Fibroblast of skin of left quadriceps (primary cell): ENCODE data around the gene POLR1H.

Source experiments
- DNase-seq, 2 experiments: peaks; one replicate each; pipeline ENCODE4 v3.0.0-alpha.2; 2013; ENCODE audit warnings: low read depth in 2 of 2

Gene POLR1H

DNA sequence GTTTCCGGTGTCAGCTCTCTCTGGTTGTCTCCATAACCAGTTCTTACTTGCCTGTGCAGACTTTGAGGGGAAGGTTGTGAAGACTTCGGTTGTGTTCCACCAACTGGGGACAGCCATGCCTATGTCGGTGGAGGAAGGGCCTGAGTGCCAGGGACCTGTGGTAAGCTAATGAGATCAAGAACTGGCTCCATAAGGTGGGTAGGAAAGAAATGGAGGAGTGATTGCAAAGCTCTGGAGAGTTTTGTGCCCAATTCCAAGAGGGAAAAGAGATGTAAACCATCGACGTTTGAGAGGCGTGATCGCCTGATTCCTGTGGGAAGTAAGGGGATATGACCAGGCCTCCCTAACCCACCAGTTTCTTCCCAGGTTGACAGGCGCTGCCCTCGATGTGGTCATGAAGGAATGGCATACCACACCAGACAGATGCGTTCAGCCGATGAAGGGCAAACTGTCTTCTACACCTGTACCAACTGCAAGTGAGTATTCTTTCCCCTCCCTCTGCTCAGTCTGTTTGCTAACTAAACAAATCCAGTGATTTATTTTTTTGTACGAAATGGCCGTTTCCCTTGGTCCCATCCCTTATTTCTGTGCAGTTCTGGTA is 893 bp downstream of the POLR1H start:
- no peak for DNase-seq

DNA sequence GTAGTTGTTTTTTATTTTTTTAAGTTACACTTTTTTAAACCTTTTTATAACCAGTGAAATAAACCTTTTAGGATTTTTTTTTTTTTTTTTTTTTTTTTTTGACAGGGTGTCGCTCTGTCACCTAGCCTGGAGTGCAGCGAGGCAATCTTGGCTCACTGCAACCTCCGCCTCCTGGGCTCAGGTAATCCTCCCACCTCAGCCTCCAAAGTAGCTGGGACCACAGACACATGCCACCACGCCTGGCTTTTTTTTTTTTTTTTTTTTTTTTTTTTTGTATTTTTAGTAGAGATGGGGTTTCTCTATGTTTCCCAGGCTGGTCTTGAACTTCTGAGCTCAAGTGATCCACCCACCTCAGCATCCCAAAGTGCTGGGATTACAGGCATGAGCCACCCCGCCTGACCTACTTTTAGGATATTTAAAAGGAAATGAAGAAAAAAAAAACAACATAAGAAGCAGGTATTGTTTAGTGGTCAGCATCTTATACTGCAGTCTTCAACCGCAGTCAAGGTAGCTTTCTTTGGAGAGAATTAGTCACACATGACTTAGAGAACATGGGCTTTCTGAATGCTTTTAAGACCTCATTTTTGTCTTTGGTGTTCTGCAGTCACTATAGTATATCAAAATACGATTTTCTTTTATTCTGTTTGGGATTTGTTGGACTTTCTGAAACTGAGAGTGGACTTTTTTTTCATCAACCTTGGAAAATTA is 1.6 kb downstream of the POLR1H start:
- no peak for DNase-seq

DNA sequence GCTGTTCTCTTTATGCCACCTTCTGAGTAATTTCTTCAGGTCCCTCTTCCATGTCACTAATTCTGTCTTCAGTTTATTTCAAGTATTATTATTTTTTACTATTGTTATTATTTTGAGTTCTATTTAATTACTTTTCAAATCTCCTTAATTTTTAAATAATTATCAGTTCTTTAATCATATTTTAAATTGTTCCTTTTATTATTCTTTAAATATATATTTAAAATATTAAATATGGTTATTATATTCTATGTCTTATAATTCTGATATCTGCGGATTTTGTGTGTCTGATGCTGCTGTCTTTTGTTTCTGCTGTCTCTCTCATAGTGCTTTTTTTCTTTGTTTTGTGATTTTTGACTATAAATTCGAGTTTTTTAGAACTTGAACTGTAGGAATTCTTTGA is 2.2 kb downstream of the POLR1H start:
- DNase-seq: no peak

DNA sequence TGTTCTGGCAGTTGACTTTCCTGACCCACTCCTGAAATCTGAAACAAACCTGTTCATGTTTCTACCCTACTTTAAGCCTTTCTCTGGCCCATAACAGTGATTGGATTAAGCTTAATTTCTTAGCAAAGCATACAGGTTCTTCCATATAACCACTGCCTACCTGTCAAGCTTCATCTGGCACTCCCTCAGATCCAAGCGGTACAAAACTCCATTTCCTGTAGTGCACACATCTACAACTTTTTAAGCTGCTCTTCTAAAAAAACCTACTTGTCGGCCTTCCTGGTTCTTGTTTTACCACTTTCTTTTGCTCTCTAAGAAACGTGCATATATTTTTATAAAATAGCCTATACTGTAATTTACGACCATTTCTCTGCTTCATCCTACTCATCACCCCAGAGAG is 5.0 kb downstream of the POLR1H start:
- no peak for DNase-seq

GRCh38 chr6:30066577-30067459 is 5.8 kb downstream of the POLR1H start, which contains the start of gene PPP1R11:
Gene PPP1R11 (plus strand): TSS chr6:30067198. CDS start chr6:30067411, 213 bp downstream.
- peak; percentile 98 for DNase-seq

- no peak for DNase-seq
These were observed 6.5 kb downstream of the POLR1H start for GRCh38 chr6:30067460-30068139.

DNA sequence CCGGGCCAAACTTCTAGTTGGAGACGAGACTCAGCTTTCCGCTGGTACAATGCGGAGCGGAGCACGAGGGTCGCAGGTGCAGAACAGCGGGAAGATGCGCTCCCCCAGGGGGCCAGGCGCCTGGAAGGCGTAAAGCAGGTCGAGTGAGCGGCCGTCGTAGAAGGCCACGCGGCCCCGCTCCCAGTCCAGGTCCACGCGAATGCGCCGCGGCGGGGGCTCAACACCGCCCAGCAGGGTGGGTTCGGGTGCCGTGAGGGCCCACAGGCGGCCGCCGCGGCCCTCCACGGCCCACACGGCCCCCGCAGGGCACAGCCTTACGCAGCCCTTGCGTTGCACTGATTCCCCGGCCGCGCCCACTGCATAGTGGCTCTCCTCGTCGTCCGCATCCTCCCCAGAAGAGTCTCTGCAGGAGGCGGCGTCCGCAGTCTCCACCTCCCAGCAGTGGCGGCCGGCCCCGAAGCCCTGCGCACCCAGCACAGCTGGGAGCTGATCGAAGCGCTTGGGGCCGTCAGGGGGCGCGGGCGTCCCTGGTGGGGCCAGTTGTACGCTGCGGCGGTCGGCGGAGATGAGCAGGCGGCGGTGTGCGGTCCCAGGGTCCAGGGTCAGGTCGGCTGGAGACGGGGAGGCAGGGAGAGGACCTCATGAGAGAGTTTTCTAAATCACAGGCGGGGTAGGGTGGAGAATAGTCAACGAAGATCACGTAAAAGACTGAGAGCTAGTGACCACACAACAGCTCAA is 10.2 kb downstream of the POLR1H start:
- no peak for DNase-seq

DNA sequence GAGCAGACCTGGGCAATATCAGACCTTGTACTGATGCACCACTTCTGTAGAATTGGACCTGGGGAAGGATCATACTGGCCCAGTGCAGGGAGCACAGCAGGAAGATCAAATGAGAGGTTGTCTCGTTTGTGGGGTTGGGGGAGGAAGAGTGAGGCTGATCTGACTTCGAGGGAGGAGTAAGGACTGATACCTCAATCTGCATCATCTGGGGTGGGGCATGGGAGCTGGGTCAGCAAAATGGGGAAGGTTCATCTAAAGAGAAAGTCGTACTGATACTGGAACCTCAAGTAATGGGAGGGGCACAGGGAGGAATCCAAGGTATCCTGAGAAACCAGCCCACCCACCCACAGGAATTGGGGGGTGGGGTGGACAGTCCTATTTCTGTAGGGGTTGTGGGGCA is 10.8 kb downstream of the POLR1H start:
- DNase-seq: no peak

DNA sequence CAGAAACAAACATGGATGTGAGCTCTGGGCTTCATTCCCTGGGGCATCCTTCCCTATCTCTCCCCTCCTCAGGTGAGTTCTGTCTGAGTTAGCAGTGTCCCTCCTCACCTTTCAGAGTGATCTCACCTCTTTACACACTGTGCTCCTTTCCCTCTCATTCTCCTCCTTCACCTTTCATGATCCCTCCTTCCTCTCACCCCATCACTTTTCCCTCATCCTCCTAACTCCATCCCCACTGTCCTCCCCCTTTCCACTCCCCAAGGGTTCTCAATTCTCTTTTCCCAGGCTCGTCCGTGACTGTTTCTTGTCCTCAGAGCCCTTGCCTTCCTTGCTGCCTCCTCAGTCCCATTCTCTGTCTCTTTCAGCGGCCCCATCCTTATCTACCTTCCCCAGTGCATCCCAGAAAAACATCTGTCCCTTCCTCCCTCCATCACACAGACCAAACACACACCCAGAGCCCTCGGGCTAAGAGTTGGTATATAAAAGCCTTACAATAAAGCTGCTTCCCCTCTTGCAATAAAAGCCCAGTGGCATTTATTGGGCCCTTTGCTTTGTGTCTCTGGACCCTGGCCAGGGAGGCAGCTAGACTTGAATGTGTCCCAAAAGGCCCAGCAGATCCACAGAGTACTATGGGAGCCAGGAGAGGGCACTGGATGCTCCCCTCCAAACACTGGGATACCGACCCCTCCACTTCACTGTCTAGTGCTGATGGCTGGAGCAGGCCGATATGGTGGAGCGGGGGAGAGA is 12.6 kb downstream of the POLR1H start:
- DNase-seq: no peak

DNA sequence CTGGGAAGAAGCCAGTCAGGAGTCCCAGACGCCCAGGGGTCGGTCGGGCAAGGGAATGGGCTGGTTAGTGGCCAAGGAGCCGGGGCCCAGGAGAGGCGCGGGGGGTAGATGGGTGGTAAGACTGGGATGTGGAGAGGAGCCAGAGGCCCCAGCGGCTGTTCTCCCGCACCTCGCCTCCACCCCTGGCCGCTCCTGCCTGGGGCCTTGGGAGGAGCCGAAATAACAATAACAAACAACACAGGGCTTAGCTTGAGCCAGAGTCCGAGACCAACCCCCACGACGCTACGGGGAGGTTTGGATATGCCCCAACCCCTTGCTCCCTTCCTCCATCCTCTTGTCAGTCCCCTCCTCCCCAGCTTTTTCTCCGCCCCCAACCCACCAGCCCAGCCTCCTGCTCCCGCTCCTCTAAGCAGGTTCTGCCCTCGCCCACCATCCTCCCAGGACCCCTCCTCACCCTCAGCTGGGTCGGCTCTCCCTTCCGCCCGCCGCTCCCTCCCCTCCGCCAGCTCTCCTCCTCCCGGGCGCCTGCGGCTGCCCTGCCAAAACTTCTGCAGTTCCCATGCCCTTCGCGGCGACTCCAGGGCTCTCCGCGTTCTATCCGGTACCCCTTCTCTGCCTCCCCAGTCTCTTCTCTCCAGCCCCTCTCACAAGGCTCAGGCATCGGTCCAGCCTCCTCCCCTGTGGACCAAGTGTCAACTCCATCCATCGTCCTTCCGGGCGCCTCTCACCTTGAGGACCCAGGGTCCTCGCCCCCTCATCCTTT is 13.4 kb downstream of the POLR1H start:
- DNase-seq: no peak

DNA sequence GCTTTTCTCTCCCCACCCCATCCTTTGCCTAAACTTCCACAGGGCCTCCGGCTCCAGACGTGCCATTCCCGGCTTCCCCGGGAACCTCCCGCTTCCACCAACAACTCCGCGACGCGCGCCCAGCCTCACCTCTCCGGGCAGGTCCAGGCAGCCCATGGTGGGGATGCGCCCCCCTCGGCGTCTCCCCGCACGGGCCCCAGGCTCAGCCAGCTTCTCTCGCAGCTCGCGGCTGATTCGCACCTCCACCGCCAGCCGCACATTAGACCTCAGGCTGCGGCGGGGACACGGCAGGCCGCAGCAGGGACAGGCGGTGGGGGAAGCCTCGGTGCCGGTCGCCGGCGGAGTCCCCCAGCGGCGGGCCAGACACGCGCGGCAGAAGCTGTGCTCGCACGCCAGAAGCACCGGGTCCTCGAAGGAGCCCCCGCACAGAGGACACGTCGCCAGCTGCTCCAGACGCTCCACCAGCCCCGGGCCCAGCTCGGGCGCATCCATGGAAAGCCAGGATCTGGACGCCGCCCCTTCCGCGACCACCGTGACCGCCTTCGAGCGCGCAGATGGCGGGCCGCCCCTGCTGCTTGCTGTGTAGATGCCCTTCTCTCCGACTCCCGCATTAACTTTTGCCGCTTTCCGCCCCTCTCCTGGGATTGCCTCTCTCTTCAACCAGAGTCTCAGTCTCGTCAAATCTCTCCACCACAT is 14.2 kb downstream of the POLR1H start, which contains the start of gene RNF39:
Gene RNF39 (minus strand): TSS at position 676 of the 696 bp plus-strand sequence. CDS start 184 bp downstream, at position 492.
- no peak for DNase-seq

- DNase-seq: no peak
These were observed 15.0 kb downstream of the POLR1H start for GRCh38 chr6:30075790-30076732.

DNA sequence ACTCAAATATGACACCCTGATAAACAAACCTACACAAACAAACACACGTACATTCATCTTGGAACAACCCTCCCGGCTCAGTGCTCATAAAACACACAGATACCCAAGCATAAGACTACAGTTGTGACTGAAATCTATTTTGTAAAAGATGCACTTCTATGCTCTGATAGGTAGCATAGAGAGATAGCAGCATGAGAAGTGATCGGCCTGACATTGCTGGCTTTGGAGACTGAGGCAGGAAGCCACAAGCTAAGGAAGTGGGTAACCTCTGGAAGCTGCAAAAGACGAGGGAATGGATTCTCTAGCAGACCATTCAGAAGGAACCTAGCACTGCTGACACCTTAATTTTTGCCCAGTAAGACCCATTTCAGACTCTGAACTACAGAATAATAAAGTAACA is 16.2 kb downstream of the POLR1H start:
- DNase-seq: no peak

DNA sequence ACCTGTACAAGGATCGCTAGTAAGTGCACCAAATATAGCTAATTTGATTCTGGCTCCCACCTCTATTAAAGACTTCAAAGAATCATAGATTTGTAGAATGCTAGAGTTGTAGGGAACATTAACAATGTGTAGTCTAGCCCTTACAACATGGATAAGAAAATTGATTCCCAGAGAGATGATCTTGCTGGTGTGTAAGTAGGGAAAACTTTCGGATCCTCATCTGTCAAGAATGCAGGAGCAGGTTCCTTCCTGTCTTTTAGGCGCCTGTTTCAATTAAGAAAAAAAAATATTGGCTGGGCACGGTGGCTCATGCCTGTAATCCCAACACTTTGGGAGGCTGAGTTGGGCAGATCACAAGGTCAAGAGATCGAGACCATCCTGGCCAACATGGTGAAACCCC is 26.8 kb downstream of the POLR1H start:
- no peak for DNase-seq

DNA sequence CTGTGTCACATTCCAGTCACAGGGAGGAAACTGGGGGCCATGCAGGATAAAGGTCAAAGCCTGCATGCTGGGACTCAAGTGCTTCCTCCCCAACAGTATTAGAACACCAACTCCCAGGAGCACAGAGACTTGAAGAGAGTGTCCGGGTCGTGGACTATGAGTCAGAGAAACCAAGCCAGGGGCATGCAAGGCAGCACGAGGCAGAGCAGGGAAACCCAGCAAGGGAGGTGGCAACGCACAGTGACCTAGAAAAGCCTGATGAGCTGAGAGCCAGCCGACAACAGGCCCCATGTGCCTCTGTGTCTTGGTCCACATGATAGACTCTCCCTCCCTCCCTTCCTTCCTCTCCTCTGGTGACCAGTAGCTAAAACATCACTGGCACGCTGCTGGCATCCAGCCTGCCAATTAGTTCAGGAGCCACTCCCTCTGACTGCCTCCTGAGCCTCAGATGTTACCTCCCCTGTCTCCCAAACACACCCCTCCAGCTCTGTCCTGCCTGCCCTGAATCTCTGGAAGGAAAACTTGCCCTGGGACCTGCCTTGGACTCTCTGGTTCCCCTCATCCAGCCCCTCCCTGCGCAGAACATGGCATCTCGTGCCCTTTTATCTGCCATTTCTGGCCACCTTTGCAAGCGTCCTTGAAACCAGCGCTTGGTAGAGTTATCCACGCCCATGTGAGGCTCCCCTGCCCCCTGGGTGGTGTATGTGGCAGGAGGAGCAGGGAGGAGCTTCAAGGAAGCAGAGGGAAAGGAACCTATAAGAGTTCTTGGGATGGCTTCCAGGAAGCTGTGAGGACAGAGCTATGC is 30.7 kb downstream of the POLR1H start:
- peak in 1 of 2 experiments; percentile 20 for DNase-seq

DNA sequence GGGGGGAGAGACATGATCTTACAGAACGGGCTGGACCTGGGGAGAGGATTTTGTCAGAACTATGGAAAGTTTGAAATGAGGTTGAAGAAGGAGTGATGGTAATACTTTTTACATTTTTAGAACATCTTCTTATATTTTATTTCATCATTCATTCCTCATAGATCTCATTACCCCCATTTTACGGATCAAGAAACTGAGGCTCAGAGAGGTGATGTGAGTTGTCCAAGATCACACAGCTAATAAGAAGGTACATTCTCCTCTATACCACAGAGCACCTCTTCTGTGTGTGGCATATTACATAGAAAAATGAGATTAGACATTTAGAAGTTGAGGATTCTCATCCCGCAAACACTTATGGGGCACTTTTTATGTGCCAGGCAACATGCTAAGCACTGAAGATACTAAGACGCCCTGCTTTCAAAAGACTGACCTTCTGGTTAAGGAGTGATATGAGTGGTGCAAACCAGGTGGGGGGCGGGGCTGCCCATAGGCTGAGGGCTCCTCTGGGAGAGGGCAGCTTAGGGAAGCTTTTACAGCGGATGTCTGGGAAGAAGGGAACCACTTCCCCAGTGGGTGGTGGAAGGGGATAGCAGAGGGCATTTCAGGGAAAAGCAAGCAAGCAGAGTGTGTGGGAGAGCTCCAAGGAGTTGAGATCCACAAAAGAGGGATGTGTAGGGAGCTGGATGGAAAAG is 31.9 kb downstream of the POLR1H start:
- DNase-seq: no peak
